Activated naive CD8-positive, alpha-beta T cell treated with anti-CD3 and anti-CD28 coated beads, Interleukin-2, amount 50 U/mL, for 16 hours (primary cell): Measurements from ENCODE around the gene RPL23.

Source experiments
- DNase-seq: peaks from one replicate; pipeline ENCODE4 v3.0.0-alpha.2; 2020; ENCODE audit warnings: low read depth, low spot score

RPL23 gene

DNA sequence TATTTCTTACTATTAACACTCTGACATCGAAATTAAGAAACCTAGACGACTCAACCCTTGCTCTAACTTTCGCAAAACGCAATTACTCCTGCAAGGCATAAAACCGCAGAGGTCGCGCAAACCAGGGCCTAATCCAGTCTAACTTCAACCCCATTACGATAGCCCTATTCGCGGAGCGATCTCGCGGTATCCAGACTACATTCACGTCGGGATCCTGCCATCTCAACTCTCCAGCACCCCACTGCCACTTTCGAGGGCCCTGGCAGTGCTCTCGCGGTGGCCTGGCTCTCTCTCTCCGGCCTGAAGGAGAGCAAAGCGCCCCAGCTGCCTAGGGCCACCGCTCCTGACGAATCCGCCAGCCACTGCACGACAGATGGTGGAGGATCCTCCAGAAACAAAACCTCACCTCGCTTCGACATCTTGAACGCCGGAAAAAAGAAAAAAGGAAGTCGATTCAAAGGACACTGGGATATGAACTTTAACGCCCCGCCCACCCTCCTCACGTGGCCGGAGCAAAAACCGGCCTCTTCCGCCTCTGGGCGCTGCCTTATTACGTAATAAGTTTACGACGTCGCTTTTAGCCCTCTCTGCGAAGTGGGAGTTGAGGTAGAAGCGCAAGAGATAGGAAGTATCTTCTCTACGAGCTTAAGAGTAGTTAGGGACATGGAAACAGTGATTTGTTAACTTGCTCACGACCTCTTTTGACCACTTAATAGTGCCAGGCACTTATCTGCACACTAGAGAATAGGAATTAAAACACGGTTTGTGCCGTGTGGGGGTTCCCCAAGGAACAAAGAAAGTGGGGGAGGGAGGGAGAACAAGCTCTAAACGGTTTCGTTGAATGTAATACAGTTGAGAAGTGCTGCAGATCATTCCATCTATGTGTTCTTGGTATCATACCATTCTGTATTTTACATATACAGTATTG is at the start of gene RPL23:
RPL23 (minus strand) TSS at position 430 of the 928 bp plus-strand sequence; CDS start at position 419, 11 bp downstream.
- peak; percentile 80 for DNase-seq

DNA sequence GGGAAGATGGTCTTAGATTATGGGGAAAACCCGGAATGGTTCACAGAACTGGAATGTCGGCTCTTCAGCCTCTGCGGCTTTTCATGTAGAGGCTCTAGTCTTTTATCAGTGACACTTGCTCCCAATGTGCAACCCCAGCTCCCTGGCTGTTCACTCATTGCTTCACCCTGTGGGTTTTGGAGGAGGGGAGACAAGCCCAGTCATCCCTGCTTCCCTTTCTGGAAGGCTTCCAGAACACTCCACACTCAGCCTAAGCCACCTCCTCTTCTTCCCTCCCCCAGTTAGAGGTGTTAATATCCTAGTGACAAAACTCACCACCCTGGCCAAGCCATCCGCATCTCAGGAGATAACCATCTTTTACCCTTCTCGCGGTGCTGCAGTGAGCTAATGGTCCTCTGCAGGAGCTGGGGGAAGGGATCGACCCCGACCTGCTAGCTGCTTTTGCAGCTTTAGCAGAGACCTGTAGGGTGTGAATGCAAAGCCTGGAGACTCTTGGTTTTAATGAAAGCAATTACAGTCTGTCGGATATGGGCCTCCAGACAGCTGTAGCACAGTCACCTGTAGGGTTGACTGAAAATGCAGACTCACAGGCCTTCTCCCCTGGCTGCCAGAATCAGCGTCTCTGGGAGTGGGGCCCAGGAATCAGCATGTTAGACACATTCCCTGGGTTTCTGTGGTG is 47.6 kb upstream of the RPL23 start:
- DNase-seq: no peak

DNA sequence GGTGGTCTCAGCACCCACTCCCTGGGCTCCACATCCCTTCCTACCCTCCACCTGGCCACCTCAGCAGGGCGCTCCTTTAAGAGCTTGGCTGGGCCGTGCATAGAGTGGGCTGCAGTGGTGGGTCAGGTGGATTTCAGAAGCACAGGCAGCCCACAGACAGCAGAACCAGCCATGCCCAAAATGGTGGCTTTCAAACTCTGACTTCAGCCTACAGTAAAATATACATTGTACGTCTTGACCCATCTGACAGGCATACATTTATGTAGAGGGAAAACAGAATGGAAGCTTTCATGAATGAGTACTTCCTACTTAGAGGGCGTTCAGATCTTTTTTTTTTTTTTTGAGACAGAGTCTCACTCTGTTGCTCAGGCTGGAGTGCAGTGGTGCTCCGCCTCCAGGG is 45.9 kb upstream of the RPL23 start:
- DNase-seq: no peak

DNA sequence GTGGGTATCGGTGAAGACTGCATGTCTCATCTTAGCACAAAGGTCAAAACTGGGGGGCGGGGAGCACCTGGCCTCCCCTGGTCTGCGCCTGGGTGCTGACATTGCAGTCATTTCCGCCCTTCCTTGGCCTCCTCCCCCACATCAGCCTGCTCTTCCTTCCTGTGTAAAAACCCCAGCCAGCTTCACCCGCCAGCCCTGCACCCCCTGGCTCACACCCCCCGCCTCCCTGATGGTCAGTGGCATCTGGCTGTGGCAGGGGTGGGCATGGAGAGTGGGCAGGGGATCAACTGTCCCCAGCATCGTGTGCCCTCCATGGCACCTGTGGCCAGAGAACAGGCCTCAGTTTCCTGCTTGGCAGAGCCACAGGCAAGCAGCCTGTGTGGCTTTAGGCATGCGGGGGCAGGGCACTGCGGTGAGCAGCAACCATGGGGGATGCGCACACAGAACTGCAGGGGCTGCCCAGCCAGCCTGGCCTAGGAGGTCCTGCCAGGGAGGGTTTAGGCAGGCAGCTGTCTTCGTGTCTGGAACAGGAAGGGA is 45.4 kb upstream of the RPL23 start:
- DNase-seq: peak; percentile 75

DNA sequence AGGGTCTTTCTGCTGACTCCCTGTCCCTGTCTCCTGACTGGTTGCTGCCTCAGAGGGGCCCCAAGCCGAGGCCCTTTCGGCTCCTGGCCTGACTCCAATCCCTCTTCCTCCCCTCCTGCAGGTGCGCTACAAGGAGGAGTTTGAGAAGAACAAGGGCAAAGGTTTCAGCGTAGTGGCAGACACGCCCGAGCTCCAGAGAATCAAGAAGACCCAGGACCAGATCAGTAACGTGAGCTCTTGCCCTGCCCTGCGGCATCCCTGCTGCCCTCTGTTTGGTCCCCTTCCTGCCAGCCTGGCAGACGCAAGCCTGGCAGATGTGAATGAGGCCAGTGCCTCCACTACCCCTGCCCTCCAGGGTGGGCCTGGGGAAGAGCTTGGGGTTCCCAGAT is 44.8 kb upstream of the RPL23 start:
- DNase-seq: no peak

DNA sequence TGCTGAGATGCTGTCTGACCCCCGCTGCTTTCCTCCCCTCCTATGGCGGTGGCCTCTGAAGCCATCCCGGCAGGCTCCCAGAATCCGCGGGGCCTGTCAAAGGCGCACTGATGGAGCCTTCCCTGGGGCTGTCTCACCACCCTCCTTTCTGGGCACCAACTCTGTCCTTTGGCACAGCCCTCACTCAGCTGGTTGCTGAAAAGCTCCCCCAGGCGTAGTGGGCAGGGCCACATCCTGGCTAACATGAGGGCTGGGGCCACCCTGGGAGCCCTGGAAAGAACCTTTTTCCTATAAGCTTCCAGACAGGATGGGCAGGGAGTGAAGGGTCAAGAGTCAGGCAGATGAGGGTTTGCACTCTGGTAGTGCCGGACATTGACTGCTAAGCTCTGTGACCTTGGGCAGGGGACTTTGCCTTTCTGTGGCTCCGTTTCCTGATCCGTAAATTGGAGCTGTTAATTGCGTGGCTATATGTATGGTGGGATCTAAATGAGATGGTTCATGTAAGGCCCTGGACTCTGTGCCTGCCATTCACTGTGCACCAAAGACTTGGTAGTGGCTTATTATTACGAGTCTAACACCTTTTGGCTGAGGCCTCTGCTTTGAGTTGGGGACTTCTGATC is 44.3 kb upstream of the RPL23 start:
- no peak for DNase-seq

DNA sequence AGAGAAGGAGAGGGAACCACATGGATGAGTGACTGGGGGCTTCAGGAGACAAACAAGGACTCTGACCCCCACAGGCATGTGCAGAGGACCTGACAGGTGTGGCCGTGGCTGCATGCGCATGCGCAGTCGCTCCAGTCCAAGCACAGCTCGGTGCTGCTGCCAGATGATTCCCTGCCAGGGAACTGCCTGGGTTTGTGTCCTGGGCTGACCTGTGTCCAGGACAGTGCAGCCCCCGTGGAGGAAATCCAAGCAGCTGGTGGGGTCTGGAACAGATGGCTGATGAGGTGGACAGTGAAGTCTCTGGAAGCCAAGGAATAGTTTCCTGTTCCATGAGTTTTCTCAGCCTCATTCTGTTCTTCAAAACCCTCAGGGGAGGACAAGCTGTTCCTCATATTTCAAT is 43.7 kb upstream of the RPL23 start:
- no peak for DNase-seq

DNA sequence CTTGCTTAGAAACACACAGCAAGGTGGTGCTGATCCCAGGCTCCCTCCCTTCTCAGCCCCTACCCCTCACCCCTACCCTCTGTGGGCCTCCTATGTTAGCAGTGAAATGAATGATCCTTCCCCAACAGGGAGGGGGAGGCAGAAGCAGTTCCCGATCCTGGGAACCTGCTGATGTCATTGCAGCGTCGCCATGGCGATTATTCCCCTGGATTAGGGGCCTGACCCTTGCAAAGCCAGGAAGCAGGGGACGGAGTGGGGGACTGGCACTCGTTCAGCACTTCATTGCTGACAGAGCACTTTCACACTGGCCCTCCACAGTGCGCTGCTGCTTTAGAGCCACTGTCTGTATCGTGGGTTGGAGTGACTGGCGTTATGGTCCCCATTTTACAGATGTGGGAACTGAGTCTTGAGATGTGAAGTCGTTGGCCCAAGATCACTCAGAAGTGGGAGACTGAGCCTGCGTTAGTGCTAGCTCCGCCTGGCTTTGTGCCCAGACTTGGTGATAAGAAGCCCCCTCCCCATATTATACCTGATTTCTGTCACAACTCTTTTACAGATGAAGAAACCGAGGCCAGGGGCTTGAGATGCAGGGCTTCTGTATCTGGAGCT is 42.9 kb upstream of the RPL23 start:
- DNase-seq: no peak

DNA sequence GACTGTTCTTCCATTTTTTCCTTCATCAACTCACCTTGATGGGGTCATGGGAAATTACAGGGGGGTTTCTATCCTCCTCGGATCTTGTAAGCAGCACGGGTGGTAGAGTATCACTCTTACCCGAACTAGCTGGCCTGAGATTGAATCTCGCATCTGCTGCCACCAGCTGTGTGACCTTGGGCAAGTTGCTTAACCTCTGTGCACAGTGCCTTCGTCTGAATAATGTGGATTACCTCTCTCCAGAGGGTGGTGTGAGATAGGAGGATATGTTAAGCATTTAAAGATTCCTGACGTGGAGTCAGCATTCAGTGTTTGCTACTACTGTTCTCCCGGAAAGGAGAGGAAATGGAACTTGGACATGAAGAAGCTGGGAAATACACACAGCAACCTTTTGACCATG is 40.8 kb upstream of the RPL23 start:
- DNase-seq: no peak

DNA sequence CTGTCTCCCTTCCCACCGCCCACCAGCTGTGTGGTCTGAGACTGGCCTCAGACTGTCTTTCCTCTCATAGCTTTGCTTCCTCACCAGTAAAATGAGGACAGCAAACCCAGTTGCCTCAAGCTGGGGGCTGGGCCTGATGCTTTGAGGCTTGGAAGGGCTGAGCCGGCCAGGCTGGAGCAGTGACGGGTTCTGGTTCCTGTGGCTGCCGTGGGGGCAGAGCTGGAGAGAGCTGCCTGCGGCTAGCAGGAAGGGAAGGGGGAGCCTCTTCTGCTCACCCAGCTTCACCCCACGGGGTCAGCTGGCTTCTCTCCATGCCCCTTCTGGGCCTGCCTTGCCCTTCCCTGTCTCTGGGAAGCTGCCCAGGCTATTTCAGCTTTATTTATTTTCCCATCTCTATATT is 40.1 kb upstream of the RPL23 start:
- DNase-seq: no peak

DNA sequence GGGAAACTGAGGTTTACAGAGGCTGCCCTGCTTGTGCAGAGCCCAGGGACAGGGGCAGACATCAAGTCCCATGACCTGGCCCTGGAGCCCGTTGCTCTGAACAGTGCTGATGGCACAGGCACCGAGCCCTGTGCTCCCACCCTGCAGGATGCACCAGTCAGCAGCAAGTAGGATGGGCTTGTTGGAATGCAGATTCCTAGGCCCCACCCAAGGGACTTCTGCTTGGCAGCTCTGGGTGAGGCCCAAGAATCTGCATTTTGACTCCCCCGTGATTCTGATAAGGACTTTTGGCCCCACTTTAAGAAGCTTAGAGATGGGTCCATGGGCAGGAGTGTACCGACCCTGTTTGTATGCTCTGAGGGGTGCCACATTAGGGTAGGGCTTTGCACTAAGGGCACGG is 39.6 kb upstream of the RPL23 start:
- no peak for DNase-seq

DNA sequence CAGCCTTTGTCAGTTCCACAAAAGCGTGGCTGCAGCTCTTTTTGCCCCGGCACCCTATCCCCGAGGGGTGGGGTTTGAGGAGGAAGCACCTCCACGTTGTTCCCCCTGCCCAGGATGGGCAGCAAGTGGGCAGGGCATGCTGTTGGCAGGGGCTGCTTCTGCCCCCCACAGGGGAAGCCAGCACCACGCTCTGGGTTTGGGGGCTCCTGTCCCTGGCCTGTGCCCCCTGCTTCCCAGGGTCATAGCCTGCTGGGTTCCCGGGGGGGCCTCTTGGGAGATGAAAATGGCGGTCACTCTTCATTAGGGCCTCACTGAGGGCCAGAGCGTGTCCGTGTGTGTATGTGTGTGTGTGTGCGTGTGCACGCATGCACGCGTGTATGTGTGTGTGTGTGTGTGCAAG is 39.1 kb upstream of the RPL23 start:
- no peak for DNase-seq

DNA sequence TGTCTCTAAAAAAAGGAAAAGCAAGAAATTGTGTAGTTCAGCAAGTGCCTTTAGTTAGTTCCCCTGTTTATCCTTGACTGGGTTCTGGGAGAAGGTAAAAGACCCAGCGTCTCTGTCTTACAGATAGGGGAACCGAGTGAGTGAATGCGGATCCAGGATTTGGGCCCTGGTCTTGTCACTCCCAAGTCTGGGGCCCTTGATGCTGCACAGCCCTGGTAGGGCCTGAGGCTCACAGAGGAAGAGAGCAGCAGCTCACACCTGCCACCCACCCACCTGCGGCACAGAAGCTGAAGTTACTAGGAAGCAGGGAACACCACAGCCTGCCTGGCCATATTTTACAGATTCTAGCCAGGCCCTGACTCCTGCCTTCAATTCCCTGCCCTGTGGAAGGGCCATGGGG is 38.6 kb upstream of the RPL23 start:
- no peak for DNase-seq

DNA sequence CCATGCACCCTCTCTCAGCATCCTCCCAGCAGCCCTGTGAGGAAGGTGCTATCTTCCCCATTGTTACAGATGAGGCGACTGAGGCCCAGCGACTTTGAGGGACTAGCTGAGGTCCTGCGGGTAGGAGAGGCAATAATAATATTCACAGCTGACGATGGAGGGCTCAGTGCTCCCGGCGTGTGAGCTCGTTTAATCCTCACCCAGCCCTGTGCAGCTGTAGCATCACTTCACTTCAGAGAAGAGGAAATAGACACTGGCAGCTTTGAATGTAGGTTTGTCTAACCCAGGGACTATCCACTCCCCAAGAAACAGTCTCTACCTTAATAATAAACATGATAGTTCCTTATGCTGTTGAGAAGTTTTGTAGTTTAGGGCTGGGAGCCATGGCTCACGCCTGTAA is 37.9 kb upstream of the RPL23 start:
- DNase-seq: no peak

DNA sequence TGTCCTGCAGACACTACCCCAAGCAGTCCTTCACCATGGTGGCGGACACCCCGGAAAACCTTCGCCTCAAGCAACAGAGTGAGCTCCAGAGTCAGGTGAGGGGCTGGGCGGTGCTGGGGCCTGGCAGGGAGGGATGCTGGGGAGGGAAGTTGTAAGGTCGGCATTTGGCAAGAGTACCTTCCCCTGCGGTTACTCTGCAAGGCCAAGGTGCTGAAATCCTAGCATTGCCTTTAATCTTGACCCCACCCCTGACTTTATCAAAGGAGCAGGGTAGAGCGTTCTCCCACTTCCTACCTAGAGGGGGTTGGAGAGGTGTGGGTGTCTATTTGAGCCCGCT is 36.9 kb upstream of the RPL23 start:
- DNase-seq: no peak

DNA sequence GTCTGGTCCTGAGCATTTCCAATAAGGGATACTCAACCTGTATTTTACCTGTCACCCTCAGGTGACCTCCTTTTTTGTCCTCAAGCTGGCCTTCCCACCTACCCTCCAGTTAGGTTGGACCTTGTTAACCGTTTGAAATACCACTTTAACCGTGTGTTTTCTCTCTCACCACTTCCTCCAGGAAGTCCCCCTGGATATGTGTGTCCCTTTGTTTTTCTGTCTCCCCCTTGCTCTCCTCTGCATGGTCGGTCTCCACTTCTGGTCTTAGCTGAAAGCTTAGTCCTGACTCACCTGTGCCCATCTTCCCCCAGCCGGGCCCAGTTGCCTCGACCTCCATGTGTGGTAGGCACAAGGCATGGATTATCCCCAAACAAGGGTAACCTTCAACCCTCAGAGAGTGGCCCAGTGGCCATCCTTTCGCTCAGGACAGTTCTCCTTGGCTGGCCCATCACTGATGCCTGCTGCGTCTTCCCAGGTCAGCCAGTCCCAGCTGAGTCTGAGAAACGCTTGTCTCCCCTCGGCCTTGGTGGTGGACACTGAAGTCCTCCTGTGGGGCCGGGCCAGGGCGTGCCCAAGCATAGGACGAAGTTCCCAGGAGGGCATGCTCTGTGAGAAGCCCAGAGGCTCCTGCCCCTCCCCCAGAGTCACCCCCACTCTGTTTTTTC is 36.4 kb upstream of the RPL23 start:
- no peak for DNase-seq

DNA sequence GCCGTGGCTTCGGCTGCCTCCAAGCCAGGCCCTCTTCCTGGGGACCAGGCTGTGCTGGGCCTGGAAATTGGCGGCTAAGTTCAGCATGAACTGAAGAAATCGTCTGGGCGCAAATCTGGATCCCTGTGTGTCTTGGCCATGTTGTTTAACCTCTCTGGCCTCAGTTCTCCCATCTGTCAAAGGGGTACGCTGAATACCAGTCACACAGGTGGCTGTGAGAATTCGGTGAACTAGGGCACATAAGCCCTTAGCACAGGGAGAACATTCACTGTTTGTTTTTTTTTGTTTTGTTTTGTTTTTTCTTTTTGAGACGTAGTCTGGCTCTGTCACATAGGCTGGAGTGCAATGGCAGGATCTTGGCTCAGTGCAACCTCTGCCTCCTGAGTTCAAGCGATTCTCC is 35.3 kb upstream of the RPL23 start:
- DNase-seq: no peak

DNA sequence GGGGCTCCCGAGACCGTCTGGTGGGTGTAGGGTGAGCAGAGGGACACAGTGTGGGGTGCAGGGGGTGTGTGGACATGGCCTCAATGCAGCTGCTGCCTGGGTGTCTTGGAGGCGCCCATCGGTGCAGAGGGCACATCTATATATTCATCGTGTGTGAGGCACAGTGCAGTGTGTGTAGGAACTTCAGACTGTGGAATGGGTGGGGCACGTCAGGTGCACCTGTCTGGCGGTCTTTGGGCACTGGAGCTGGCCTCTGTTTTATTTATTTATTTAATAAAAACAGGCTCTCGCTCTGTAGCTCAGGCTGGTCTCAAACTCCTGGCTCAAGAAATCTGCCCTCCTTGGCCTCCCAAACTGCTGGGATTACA is 33.1 kb upstream of the RPL23 start:
- DNase-seq: no peak

DNA sequence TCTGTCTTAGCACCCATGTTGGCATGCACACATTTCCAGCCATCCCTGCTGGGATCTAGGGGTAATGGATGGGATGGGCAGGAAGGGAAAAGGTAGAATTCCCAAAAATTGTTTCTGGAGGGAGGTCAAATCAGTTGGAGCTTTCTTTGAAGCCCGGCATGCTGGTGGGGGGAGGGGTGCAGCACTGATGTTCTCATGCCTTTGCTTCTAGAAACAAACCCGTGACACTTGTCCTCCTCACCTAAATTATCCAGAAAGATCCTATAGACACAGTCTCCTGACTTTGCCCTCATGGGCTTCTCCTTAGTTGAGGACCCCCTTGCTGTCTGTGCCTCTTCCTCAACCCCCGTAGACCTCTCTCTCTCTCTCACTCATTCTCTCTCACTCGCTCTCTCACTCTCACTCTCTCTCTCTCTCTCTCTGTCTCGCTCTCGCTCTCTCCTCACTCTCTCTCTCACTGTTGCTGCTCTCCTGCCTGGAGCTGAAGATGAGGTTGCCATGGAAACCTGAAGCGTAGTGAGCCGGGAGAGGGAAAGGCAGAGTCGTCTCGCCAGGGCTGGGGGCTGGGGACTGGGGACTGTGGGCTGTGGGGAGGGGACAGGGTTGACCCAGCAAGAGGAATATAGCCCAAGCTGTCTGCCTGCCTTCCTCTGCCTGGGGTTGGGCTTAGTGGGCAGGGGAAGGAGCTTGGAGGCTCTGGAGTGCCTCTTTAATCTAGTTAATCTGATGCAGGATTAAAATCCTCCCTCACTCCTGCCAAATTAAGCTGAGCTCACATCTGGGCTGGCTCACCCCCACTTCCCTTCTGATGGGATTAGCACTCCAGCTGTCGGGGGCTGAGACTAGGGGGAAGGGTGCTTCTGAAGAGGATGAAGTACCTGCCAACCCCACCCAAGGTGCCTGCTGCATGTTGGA is 32.5 kb upstream of the RPL23 start:
- no peak for DNase-seq

DNA sequence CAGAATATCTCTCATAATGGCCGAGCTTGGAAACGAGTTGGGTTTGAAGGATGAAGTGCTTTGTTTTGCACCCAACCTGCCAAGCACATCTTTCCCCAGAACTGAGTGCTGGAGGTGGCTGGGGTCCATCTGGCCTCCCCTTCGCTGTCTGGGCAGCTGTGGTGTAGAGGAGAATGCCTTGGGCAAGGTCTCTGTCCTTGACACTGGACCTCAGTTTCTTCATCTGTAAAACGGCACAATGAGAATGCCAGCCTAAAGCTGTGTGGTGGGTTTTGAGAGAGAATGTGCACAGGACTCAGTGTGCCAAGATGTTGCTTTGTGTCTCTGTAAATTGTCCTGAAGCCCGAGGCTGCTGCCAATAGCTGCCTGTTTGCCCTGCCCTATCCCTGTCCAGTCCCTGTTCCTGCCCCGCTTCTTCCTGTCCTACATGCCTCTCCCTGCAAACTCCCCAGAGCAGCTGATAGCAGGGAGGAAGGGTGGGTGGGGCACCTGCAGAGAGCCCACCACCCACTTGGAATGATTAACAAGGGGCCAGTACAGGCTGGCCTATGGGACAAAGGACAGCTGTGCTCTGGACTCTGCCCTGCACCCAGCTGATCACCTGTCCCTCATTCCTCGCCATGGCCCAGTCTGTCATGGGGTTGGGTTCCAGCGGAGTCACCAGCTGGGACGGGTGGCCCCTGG is 31.7 kb upstream of the RPL23 start:
- no peak for DNase-seq
